PFSK-1 (cell line): Measurements from ENCODE around the gene NOXA1.

Source experiments
- POLR2AphosphoS5 ChIP-seq: IDR thresholded peaks from 2 replicates; pipeline ENCODE4 v1.6.1; 2012; ENCODE audit warnings: low read depth, mild to moderate bottlenecking, control low read depth, low read length, moderate library complexity
- REST ChIP-seq, 2 experiments: IDR thresholded peaks; 2 replicates each; pipeline versions ENCODE4 v1.6.1 to v1.8.0; 2011 to 2012; ENCODE audit warnings: low read depth in 2 of 2, low read length in 2 of 2, control low read depth in 1 of 2, inconsistent platforms in 1 of 2, mild to moderate bottlenecking in 1 of 2, moderate library complexity in 1 of 2; ENCODE audit not compliant: insufficient read depth in 1 of 2
- TAF1 ChIP-seq: IDR thresholded peaks from 2 replicates; pipeline ENCODE4 v1.6.1; 2012; ENCODE audit warnings: low read length, control low read depth, borderline replicate concordance; ENCODE audit not compliant: insufficient read depth

GRCh38 chr9:137462986-137463930, 40.1 kb downstream of the NOXA1 start:
- no peak for TF ChIP-seq POLR2AphosphoS5
- no peak for TF ChIP-seq TAF1
- TF ChIP-seq REST (IDR thresholded peaks at IDR 0.05; ENCODE audit: insufficient read depth in 1 of 2, low read depth in 2 of 2, low read length in 2 of 2) = no peak
